Epithelial cell of proximal tubule (primary cell): ENCODE measurements around the gene AKR7A2. TPM values are rescaled to one million over a fixed set of nuclear protein-coding genes. Genes with fewer than 3 reads are reported as not detected.
"Not testable (repeated sequence)": the region's sequence is repeated elsewhere in the genome, so short reads cannot be mapped to it uniquely, and the experiment has no call there.

ENCODE experiments used
- DNase-seq: peaks from one replicate; pipeline ENCODE4 v3.0.0-alpha.2; 2011; ENCODE audit warnings: low read depth
- H3K4me3 ChIP-seq: 2 replicates; pipeline ENCODE4 v1.5.1; 2011; ENCODE audit warnings: low read depth, mild to moderate bottlenecking, low read length
- total RNA-seq: library from RNA; depleted of rRNA; stranded (reverse); fragments of >200 nt; gene quantifications from 2 replicates; pipeline ENCODE4 v1.2.3, GENCODE V29; 2015
- TF ChIP-seq, protein P1 (sequence below): conservative IDR thresholded peaks from 2 replicates; pipeline ENCODE4 v1.5.1; 2012; ENCODE audit warnings: low read depth, mild to moderate bottlenecking, low read length

AKR7A2 gene
- total RNA-seq, 1 donor from 2014 or later = 92.4 TPM

DNA sequence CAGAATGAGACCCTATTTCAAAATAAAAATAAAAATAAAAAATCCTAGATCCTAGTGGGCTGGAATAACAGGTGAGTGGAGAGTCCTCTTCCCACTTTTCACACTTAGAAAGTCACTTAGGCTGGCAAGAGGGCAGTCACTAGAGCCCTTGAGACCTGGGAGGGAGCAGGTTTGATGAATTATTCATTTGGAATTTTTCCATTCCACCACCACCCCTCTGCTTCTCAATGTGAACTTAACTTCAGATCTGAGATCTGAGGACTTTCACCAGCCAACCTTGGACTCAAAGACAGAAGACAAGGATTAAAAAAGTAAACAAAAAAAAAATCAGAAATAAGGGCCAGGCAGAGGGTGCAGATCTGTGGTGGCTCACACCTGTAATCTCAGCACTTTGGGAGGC lies 39.9 kb downstream of the AKR7A2 start:
- no peak overlapping the region for H3K4me3 ChIP-seq
- TF ChIP-seq, protein P1, sequence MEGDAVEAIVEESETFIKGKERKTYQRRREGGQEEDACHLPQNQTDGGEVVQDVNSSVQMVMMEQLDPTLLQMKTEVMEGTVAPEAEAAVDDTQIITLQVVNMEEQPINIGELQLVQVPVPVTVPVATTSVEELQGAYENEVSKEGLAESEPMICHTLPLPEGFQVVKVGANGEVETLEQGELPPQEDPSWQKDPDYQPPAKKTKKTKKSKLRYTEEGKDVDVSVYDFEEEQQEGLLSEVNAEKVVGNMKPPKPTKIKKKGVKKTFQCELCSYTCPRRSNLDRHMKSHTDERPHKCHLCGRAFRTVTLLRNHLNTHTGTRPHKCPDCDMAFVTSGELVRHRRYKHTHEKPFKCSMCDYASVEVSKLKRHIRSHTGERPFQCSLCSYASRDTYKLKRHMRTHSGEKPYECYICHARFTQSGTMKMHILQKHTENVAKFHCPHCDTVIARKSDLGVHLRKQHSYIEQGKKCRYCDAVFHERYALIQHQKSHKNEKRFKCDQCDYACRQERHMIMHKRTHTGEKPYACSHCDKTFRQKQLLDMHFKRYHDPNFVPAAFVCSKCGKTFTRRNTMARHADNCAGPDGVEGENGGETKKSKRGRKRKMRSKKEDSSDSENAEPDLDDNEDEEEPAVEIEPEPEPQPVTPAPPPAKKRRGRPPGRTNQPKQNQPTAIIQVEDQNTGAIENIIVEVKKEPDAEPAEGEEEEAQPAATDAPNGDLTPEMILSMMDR = no peak
- DNase-seq = no peak

DNA sequence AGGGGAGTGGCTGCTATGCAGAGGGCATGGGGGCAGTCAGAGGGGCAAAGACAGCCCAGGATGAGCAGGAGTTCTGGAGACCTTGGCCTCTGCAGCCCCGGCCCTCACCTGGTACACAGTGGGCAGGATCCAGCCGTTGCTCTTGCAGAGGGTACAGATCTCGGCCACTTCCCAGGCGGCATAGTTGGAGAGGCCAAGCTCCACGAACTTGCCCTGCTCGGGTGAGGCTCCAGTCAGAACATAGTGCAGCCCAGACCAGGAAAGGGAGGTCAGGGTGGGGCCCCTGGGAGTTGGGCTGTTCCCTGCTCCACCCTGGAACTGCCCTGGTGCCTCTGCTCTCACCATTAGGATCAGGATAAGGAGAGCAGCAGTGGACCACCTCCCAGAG lies 41.6 kb downstream of the AKR7A2 start:
- DNase-seq, H3K4me3 ChIP-seq: not testable (repeated sequence)

DNA sequence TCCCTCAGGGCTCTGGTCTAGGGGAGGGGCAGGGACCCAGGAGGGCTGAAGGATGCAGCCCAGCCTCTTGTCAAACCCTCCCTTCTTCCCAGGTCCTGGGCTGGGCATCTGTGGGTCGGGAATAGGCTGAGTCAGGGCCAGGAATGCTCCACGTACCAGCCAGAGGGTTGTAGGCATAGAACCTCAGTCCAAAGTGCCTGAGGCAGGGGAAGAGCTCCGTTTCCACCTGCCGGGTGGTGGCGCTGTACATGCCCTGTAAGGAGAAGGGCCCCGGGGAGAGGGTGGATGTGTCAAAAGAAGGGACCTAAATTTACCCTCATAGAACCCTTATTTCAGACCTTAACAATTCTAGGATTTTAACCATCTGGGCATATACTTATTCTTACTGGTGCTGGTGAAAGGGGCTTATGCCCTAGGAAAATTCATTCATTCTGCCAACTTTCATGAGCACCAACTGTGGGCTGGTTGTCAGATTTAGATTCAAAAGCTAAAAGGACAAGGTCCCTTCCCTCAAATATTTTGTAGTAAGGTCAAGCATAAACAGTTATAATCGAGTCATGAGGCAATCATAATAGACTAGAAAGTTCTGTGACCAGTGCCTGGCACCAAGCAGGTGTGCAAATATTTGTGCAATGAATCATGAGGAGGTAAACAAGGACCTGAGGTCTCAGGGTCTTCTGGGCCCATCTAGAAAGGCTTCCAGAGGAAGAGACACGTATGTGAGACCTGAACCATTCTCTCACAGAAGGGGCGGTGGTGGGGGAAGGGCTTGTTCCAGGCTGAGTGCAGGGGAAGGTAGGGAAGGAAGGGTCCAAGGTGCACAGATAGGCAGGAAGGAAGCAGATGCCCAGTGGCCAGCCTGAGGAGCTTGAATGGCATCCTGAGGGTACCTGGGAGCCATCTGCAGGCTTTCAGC lies 42.3 kb downstream of the AKR7A2 start:
- TF ChIP-seq, protein P1 = peak; percentile 24
- H3K4me3 ChIP-seq, DNase-seq: not testable (repeated sequence)

DNA sequence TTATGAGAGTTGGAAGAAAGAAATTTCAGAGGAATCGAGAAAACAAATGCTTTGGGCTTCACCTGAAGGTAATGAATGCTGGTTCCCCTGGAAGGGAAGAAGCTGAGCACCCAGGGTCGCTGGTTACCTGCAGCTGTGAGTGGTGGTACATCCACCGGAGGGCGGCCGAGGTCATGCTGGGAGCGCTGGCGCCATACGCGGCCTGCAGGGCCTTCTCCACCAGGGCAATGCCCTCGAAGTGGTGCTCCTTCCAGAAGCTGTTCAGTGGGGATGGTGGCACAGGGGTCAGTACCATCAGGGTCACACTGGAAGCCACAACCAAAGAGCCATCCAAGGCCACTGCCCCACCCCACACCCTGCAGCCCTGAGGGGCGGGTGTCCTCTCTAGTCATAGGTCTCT lies 43.5 kb downstream of the AKR7A2 start:
- no peak for DNase-seq
- no peak overlapping the region for H3K4me3 ChIP-seq
- TF ChIP-seq, protein P1 = no peak

DNA sequence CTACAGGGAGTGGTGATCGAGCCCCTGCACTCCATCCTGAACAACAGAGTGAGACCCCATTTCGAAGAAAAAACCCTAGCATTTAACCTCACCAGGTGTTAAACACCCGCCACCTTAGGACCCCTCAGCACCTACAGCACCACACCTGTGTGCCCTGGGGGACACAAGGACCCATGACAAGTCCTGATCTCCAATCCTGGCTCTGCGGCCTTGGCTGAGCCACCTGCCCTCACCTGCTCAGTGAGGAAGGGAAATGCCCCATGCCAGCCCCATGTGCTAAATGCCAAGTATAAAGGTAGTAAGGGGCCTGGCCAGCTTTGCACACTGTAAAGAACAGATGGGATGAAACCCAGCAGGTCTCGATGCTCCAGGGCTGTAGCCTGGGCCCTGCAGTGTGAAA lies 49.2 kb downstream of the AKR7A2 start:
- no peak overlapping the region for H3K4me3 ChIP-seq
- TF ChIP-seq, protein P1 = no peak
- DNase-seq = no peak

DNA sequence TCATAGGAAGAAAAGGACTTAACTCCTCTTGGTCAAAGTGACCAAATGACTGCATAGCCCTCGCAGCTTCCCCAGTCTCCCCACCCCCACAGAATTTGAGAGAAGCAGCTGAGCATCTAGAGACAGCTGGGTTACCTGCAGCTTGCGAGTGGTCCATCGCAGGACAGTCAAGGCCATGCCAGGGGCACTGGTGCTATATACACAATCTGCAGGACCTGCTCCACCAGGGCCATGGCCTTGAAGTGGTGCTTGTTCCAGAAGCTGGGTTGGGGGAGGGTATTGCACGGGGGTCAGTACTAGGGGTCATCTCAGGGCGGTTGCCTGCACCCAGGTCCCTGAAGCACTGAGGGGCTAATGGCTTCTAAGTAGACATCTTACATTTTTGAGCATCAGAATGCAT lies 49.9 kb downstream of the AKR7A2 start:
- no peak for DNase-seq
- TF ChIP-seq, protein P1 = no peak
- H3K4me3 ChIP-seq = no peak overlapping the region

DNA sequence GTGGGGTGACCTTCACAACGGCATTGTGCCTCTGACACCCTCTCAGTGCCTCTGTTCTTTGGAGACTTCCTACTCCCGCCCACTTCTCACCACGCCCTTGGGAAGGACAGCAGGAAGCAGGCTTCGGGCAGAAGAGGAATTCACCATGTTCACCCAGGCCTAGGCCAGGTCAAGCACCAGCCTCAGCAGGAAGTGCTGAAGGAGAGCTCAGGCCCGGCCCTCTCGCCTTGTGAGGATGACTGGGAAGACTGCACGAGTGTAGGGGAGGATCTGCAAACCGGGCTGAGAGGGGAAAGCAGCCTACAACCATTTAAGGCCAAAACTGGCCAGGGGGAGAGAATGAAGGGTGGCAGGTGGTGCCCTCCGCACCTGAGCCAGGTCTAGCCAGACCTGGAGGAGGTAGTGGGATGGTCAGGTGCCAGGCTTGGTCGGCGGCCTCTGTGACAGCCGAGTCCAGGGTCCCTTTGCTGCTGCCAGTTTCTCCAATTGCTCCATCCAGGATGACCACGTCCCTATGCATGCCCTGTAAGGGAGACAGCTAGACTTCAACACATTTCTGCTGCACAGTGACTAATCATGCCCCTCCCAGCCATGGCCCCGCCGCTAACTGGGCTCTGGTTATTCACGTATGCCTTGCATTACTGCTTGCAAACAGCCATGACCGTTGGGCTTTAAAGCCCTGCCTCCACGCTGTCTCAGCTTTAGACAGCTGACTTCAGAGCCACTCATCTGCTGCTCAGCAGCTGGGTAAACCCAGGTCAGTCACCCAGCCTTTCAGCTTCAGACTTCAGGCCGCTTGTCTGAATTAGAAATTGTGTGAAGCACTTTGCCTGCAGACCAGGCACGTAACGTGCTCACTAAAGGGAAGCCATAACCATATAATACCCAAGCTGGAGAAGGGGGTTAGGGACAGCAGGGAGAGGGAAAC lies 51.5 kb downstream of the AKR7A2 start:
- DNase-seq = no peak
- TF ChIP-seq, protein P1 = no peak
- H3K4me3 ChIP-seq = no peak overlapping the region
